SIG-M5 (cell line): ENCODE measurements around the gene DERL3.

Experiments
- DNase-seq: peaks from one replicate; lab custom pipeline; 2025; lab: John Stamatoyannopoulos, UW

The DERL3 gene

GRCh38 chr22:23801886-23802377 is 36.9 kb downstream of the DERL3 start:
- no peak for DNase-seq

GRCh38 chr22:23801238-23801821 is 37.5 kb downstream of the DERL3 start:
- DNase-seq: no peak

- no peak for DNase-seq
Observed at GRCh38 chr22:23800297-23801237, 38.2 kb downstream of the DERL3 start.

GRCh38 chr22:23796461-23796860 is 42.3 kb downstream of the DERL3 start:
- no peak for DNase-seq

- DNase-seq: no peak
Observed at GRCh38 chr22:23793326-23793725, 45.5 kb downstream of the DERL3 start.

- DNase-seq: no peak
Observed at GRCh38 chr22:23791738-23792645, 46.8 kb downstream of the DERL3 start.

- DNase-seq: no peak
Observed at GRCh38 chr22:23790819-23791737, 47.7 kb downstream of the DERL3 start.

DNA sequence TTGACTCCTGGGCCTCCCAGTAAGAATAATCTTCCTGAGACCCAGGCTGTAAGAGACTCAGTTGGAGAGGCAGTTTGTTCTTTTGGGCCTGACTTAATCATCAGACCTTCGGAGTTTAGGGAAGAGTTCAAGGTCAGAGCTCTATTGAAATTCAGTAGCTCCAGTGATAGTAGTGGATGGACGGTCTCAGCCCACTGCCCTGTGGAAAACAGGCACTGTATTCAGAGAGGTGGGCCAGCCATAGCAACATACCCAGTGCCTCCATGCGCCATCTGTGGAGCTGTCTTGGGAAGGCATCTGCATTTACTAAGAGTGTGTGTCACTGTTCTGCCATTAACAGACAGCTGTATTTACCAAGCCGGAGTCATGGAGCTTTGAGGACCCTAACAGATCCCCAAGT is 49.2 kb downstream of the DERL3 start:
- no peak for DNase-seq

DNA sequence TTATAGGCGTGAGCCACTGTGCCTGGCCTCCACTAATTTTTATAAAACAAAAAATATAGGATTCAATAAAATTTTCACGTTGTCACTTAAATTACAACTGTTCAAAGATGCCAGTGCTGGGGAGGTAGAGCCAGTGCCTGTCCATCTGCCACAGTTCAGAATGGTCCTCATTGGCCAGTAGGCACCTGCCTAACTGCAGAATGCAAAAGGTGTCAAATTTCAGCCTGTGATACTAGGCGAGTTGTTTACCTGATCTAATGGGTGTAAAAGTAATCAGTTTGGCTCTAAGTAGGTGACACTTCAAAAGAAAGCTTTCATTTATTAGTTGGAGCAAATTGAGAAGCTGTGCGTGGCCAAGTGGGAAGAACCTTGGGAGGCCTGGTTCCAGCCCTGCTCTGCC is 49.7 kb downstream of the DERL3 start:
- no peak for DNase-seq

DNA sequence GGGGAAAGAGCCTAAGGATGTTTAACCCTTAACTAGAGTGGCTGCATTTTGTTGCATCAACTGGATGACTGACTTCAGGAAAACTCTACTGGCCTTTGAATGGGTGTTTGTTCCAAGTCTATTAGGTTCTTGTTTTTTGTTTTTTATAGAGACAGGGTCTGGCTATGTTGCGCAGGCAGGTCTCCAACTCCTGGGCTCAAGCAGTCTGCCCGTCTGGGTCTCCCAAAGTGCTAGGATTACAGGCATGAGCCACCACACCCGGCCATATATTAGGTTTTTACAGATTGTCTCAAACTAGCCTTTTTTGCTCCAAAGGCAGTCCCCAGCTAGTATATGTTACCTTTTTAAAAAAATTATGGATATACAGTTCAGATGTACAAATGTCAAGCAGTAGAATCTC is 50.9 kb downstream of the DERL3 start:
- DNase-seq: no peak

GRCh38 chr22:23787600-23787896 is 51.3 kb downstream of the DERL3 start:
- no peak for DNase-seq

DNA sequence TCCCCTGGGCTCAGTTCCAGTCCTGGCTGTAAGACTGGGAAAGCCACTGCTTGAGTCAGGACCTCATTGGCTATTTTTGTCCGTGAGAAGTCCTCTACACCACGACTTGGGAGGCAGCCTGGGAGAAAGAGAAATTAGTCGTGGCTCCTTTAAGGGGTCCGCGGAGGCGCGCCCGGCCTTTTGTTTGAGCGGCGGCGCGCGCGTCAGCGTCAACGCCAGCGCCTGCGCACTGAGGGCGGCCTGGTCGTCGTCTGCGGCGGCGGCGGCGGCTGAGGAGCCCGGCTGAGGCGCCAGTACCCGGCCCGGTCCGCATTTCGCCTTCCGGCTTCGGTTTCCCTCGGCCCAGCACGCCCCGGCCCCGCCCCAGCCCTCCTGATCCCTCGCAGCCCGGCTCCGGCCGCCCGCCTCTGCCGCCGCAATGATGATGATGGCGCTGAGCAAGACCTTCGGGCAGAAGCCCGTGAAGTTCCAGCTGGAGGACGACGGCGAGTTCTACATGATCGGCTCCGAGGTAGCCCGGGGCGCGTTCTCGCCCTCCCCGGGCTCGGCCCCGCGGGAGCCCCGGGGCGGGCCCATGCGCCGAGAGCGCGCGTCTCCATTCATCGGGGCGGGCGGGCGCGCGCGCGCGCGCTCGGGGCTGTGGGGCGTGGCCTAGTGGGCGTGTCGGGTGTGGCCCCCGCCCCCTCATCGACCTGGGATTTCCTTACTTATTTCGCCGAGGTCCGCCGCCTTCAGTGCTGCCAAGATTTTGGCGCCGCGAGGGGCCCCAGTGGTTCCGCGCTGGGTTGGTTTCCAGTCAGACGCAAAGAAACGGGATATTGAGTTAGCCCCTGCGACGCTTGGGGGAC is 51.8 kb downstream of the DERL3 start, which contains the start of gene SMARCB1:
SMARCB1 (plus strand) TSS at position 215 of the 848 bp plus-strand sequence; CDS start at position 419, 204 bp downstream.
- no peak for DNase-seq

GRCh38 chr22:23786261-23786710 is 52.5 kb downstream of the DERL3 start:
- DNase-seq: no peak
